ENCODE data around the gene MB. TPM values are rescaled to one million over a fixed set of nuclear protein-coding genes. Genes with fewer than 3 reads are reported as not detected.
A peak's percentile ranks its signal among the peaks of the same experiment; 100 is the strongest.

The MB gene
- total and polyA plus RNA-seq, 9 of the 15 experiments (the other 6 are each of a cell fraction or from before 2014, with no cell fraction given): not detected

DNA sequence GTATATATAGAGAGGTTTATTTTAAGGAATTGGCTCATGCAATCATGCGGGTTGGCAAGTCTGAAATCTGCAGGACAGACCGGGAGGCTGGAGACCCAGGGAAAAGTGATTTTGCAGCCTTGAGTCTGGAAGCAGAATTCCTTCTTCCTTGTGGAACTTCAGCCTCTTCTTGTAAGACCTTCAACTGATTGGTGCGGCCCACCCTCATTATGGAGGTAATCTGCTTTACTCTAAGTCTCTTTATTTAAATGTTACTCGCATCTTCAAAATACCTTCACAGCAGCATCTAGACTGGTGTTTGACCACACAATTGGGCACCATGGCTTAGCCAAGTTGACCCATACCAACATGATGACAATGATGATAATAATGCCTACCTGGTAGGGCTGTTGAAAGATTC, 17.8 kb downstream of the MB start:
- TF ChIP-seq PCBP2 (IDR thresholded peaks at IDR 0.05; ENCODE audit: low read depth, low read length, poor library complexity, severe bottlenecking) (no peak), ZNF134 (CRISPR knock-in tag; conservative IDR thresholded peaks at IDR 0.05) (peak; percentile 94), RBM25 (IDR thresholded peaks at IDR 0.05; ENCODE audit: low read depth, low read length, severe bottlenecking) (peak; percentile 20)
- TF ChIP-seq, protein P1, sequence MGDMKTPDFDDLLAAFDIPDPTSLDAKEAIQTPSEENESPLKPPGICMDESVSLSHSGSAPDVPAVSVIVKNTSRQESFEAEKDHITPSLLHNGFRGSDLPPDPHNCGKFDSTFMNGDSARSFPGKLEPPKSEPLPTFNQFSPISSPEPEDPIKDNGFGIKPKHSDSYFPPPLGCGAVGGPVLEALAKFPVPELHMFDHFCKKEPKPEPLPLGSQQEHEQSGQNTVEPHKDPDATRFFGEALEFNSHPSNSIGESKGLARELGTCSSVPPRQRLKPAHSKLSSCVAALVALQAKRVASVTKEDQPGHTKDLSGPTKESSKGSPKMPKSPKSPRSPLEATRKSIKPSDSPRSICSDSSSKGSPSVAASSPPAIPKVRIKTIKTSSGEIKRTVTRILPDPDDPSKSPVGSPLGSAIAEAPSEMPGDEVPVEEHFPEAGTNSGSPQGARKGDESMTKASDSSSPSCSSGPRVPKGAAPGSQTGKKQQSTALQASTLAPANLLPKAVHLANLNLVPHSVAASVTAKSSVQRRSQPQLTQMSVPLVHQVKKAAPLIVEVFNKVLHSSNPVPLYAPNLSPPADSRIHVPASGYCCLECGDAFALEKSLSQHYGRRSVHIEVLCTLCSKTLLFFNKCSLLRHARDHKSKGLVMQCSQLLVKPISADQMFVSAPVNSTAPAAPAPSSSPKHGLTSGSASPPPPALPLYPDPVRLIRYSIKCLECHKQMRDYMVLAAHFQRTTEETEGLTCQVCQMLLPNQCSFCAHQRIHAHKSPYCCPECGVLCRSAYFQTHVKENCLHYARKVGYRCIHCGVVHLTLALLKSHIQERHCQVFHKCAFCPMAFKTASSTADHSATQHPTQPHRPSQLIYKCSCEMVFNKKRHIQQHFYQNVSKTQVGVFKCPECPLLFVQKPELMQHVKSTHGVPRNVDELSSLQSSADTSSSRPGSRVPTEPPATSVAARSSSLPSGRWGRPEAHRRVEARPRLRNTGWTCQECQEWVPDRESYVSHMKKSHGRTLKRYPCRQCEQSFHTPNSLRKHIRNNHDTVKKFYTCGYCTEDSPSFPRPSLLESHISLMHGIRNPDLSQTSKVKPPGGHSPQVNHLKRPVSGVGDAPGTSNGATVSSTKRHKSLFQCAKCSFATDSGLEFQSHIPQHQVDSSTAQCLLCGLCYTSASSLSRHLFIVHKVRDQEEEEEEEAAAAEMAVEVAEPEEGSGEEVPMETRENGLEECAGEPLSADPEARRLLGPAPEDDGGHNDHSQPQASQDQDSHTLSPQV (IDR thresholded peaks at IDR 0.05): no peak

More for the DNA sequence above, 17.8 kb downstream of the MB start:
- no peak overlapping the region for H3K27ac ChIP-seq (ENCODE audit: extremely low read depth, low read depth, low read length)
- no peaks in the 10 kb centered on the region for H3K9me1 ChIP-seq (ENCODE audit: control insufficient read depth, insufficient read depth, low read length)
- peaks cover 0 to 13% of the 10 kb centered on the region in 2 experiments; a peak in 3 of 5 replicates for H3K27me3 ChIP-seq (ENCODE audit: control insufficient read depth in 2 of 2, insufficient read depth in 2 of 2, low read length in 2 of 2)
- H3K4me2 ChIP-seq (ENCODE audit: insufficient read depth, low read length): no peak overlapping the region
- H3K4me3 ChIP-seq: no peak overlapping the region
- H3K9me3 ChIP-seq (replicated peaks; ENCODE audit: control insufficient read depth, insufficient read depth, low read depth, low read length): 0 out of 2 replicates have a peak, but pooled peaks cover 1% of the 10 kb centered on the region
- WGBS (ENCODE audit: insufficient coverage, low coverage, missing lambda C conversion rate): 15% methylated on average over 4 of the region's 4 CpGs
- BruUV-seq (replicated peaks): no TSS peak
- in situ Hi-C loops (cut with MboI) (no loop called here), intact Hi-C loops (cut with micrococcal nuclease) (no loop called here)
- ATAC-seq (no peak), FAIRE-seq (no peak), DNase-seq (ENCODE audit: extremely low read depth in 1 of 4, low spot score in 3 of 4) (no peak)
- H2AFZ ChIP-seq (ENCODE audit: low read depth, low read length): no peak overlapping the region
- ChIA-PET CTCF (ENCODE audit: low intra/inter-chr PET ratio) (no interaction called here), POLR2A (no interaction called here)
- no peaks in the 10 kb centered on the region for H4K20me1 ChIP-seq (replicated peaks; ENCODE audit: control insufficient read depth, insufficient read depth, low read length)
- no peaks in the 10 kb centered on the region for H3K36me3 ChIP-seq (ENCODE audit: control insufficient read depth, insufficient read depth, low read length)
- no peaks in the 10 kb centered on the region for H3K79me2 ChIP-seq (ENCODE audit: control insufficient read depth, insufficient read depth, low read length)
- no peak overlapping the region for H3K9ac ChIP-seq (ENCODE audit: insufficient read depth in 1 of 2, low read depth in 2 of 2, low read length in 2 of 2)
- H3K4me1 ChIP-seq (replicated peaks in 1 of 2; ENCODE audit: control insufficient read depth in 2 of 2, insufficient read depth in 2 of 2, low read length in 2 of 2): no peaks in the 10 kb centered on the region
